ENCODE results near the gene GRIA4. TPM values are rescaled to one million over a fixed set of nuclear protein-coding genes. Genes with fewer than 3 reads are reported as not detected.

Gene GRIA4
- polyA plus RNA-seq, 1 of the 3 experiments (the other 2 are of a cell fraction) = 0.02 TPM

DNA sequence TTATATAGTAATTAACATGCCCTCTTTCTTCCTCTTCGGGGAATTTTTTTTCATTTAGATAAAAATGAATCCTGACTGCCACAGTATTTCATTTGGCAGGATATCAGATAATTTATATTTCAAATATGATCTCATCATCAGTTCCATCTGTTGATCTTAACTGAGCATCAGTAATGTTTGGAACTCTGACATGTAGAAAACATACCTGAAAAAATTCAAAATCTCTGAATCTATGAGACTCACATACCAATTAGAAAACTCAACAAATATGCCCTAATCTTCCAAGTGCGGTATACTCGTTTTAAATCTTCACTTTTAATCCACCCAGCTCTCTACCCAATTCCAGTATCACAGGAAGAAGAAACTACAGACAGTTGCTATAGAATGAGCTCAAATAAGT, 250.2 kb downstream of the GRIA4 start:
- Histone ChIP-seq H3F3A (replicated peaks; ENCODE audit: insufficient read depth) (no peaks in the 10 kb centered on the region), H3K79me2 (ENCODE audit: insufficient read depth) (no peaks in the 10 kb centered on the region), H3K9ac (no peak overlapping the region), H3K9me2 (no peaks in the 10 kb centered on the region), H3K4me1 (ENCODE audit: control insufficient read depth in 1 of 2, insufficient read depth in 2 of 2, low read depth in 1 of 2, low read length in 1 of 2) (no peaks in the 10 kb centered on the region; a peak in 1 of 4 replicates), H3K4me2 (no peak overlapping the region), H2AFZ (ENCODE audit: low read depth) (no peak overlapping the region), H3K4me3 (ENCODE audit: low read depth in 2 of 2, low read length in 1 of 2) (no peak overlapping the region), H3K36me3 (replicated peaks in 1 of 2; ENCODE audit: control insufficient read depth in 1 of 2, insufficient read depth in 2 of 2, low read length in 1 of 2) (no peaks in the 10 kb centered on the region), H3K27ac (ENCODE audit: low read depth in 2 of 2, low read length in 1 of 2) (no peak overlapping the region), H4K20me1 (ENCODE audit: insufficient read depth) (no peaks in the 10 kb centered on the region), H3K9me3 (no peaks in the 10 kb centered on the region), H3K27me3 (ENCODE audit: insufficient read depth) (no peaks in the 10 kb centered on the region)
- no peak for DNase-seq
- ChIA-PET CTCF (interaction anchor here (1.5 kb wide), 2 partner anchors 8 to 11 kb away, joined by 3 to 8 read pairs; no protein-coding TSS in a partner anchor), POLR2A (no interaction called here)
- 65% methylated on average over 3 of the region's 3 CpGs for WGBS (ENCODE audit: low lambda C conversion rate)
- TF ChIP-seq SIN3A (IDR thresholded peaks at IDR 0.05; ENCODE audit: borderline replicate concordance, low read depth, low read length) (no peak), PBX3 (IDR thresholded peaks at IDR 0.05) (no peak), FOXJ3 (CRISPR knock-in tag; IDR thresholded peaks at IDR 0.05) (no peak), RAD21 (IDR thresholded peaks at IDR 0.05; ENCODE audit: low read length) (no peak), FOSL2 (IDR thresholded peaks at IDR 0.05; ENCODE audit: borderline replicate concordance, low read depth) (no peak), CHD2 (IDR thresholded peaks at IDR 0.05; ENCODE audit: low read length, partially characterized antibody) (no peak), TEAD4 (IDR thresholded peaks at IDR 0.05; ENCODE audit: borderline replicate concordance, insufficient read depth) (no peak), POLR2AphosphoS5 (IDR thresholded peaks at IDR 0.05; ENCODE audit: low read depth, low read length) (no peak), TCF12 (IDR thresholded peaks at IDR 0.05) (no peak), RXRA (IDR thresholded peaks at IDR 0.05; ENCODE audit: borderline replicate concordance, low read depth) (no peak), EP300 (IDR thresholded peaks at IDR 0.05; ENCODE audit: borderline replicate concordance in 1 of 2, low read depth in 1 of 2, low read length in 1 of 2) (no peak), MAX (IDR thresholded peaks at IDR 0.05; ENCODE audit: low read depth) (no peak), RFX5 (IDR thresholded peaks at IDR 0.05; ENCODE audit: low read length) (no peak), JUND (IDR thresholded peaks at IDR 0.05) (no peak), SMC3 (IDR thresholded peaks at IDR 0.05; ENCODE audit: low read depth, low read length) (no peak), RCOR1 (IDR thresholded peaks at IDR 0.05; ENCODE audit: low read length) (no peak), GATA2 (CRISPR knock-in tag; IDR thresholded peaks at IDR 0.05) (no peak)
- TF ChIP-seq, protein P1, sequence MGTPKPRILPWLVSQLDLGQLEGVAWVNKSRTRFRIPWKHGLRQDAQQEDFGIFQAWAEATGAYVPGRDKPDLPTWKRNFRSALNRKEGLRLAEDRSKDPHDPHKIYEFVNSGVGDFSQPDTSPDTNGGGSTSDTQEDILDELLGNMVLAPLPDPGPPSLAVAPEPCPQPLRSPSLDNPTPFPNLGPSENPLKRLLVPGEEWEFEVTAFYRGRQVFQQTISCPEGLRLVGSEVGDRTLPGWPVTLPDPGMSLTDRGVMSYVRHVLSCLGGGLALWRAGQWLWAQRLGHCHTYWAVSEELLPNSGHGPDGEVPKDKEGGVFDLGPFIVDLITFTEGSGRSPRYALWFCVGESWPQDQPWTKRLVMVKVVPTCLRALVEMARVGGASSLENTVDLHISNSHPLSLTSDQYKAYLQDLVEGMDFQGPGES (IDR thresholded peaks at IDR 0.05; ENCODE audit: low read depth, low read length) = no peak
- TF ChIP-seq, protein P2, sequence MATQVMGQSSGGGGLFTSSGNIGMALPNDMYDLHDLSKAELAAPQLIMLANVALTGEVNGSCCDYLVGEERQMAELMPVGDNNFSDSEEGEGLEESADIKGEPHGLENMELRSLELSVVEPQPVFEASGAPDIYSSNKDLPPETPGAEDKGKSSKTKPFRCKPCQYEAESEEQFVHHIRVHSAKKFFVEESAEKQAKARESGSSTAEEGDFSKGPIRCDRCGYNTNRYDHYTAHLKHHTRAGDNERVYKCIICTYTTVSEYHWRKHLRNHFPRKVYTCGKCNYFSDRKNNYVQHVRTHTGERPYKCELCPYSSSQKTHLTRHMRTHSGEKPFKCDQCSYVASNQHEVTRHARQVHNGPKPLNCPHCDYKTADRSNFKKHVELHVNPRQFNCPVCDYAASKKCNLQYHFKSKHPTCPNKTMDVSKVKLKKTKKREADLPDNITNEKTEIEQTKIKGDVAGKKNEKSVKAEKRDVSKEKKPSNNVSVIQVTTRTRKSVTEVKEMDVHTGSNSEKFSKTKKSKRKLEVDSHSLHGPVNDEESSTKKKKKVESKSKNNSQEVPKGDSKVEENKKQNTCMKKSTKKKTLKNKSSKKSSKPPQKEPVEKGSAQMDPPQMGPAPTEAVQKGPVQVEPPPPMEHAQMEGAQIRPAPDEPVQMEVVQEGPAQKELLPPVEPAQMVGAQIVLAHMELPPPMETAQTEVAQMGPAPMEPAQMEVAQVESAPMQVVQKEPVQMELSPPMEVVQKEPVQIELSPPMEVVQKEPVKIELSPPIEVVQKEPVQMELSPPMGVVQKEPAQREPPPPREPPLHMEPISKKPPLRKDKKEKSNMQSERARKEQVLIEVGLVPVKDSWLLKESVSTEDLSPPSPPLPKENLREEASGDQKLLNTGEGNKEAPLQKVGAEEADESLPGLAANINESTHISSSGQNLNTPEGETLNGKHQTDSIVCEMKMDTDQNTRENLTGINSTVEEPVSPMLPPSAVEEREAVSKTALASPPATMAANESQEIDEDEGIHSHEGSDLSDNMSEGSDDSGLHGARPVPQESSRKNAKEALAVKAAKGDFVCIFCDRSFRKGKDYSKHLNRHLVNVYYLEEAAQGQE (IDR thresholded peaks at IDR 0.05; ENCODE audit: low read depth, low read length) = no peak

Data from SK-N-SH (cell line).